KBM-7 (cell line): Measurements from ENCODE around the gene UCN3.
A peak's percentile ranks its signal among the peaks of the same experiment; 100 is the strongest.

Experiments
- DNase-seq: peaks from one replicate; pipeline ENCODE4 v3.0.0-alpha.2; 2015
- in situ Hi-C: fragments of 300-500 bp; cut with MboI; formaldehyde crosslinking; loops from 2 replicates; pipeline ENCODE4 v1.14.3; 2020; ENCODE audit warnings: low sequenced_read_pairs, low pct_unique_long_range_greater_than_20kb, mixed read lengths

UCN3 gene, protein sequence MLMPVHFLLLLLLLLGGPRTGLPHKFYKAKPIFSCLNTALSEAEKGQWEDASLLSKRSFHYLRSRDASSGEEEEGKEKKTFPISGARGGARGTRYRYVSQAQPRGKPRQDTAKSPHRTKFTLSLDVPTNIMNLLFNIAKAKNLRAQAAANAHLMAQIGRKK

DNA sequence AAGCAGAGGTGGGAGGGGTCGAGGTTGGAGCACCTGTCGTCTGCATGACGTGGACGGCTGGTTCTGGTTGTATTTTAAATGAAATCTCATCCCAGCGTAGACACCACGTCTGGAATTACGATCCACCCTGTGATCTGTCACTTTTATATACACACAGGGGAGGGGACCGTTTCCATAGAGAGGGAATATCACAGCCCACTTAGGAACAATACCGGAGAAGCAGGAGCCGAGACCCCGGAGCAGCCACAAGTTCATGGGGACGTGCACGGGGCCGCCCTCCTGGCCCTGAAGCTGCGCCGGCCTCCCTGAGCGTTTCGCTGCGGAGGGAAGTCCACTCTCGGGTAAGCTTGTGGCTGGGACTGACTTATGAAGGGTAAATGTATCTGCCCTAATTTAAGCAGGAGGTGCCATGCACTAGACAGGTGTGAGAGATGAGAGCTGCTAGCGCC is at the start of gene UCN3:
UCN3 (plus strand) TSS at position 77 of the 449 bp plus-strand sequence. CDS start 8,755 bp downstream, outside the sequence.
- no peak for DNase-seq
- in situ Hi-C loops = no loop called here

DNA sequence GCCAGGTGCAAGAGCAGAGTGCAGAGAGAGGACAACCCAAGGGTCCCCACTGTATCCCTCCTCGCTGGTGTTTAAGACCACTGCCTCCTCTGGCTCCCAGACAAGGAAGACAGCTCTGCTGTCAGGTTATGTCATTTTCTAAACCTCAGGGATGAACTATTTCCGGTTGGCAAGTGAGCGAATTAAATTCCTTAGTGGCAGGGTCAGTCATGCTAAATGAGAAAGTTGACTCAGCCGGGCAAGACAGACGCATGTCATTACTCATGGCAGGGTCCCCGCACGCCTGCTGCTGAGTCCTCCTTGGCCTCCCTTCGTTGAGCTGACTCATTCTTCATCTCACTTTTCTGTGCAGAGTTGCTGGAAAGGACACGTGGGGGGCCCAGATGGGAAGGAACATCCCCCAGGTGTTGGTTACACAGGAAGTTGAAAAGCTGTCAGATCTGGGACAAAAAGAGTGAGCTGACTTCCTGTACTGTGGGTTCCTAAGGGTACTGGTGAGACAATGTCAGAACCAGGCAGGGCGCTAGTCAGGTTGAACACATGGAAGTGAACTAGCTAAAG is 47.1 kb upstream of the UCN3 start:
- in situ Hi-C loops = no loop called here
- DNase-seq = peak; percentile 80

DNA sequence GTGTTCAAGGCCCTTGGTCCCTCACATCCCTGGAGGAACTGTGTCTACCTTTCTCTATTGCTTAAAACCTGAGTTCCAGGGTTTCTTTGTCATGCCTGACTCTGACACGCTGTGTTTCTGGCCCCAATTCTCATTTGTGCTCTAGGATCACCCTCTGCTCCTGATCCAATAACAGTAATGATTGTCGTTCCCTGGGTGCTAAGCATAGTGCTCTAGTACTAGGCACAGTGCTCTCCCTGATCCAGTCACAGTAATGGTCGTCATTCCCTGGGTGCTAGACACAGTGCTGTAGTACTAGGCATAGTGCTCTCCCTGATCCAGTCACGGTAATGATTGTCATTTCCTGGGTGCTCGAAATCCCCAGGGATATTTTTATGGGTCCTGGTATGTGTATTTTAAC is 46.6 kb upstream of the UCN3 start:
- DNase-seq = no peak
- in situ Hi-C loops = no loop called here

DNA sequence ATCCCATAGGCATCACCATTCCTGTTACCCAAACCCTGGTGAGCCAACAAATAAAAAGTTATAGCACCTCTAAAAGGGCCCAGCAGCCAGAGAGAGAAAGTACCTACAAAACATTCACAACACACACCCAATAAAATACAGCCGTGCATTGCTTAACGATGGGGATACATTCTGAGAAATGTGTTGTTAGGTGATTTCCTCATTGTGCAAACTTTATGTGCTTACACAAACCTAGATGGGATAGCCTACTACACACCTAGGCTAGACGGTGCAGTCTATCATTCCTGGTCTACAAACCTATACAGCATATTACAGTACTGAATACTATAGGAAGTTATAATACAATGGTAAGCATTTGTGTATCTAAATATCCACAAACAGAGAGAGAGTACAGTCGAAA is 44.9 kb upstream of the UCN3 start:
- in situ Hi-C loops = no loop called here
- DNase-seq = no peak

DNA sequence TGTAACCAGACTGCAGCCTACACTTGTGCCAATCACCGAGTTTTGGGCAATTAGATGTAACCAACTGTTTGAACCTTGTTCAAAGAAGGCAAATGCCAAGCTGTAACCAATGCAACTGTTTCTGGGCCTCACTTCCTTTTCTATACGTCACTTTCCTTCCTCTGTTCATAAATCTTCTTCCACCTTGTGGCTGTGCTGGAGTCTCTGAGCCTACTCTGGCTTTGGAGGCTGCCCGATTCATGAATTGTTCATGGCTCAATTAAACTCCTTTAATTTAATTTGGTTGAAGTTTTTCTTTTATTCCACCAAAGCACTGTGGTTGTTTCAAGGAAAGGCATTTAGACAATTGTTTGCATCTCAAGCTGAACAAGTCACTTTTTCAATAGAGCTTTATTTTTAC is 43.5 kb upstream of the UCN3 start:
- no peak for DNase-seq
- in situ Hi-C loops = no loop called here

DNA sequence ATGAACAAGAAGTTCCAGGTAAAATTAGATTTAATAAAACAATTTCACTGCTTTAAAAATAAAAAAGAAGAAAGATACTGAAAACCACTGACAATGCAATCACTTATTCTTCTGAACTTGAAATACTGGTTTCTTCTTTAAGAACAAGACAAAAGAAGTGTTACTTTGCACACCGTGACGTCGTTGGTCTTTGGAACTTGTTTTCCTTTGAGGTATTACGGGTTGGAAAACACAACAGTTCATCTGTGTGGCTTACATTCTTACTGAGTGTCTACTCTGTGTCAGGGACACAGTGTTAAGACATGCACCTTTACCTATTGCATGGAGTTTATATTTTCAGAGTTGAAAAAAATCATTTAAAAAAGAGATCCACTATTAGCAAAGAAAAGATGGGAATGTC is 41.3 kb upstream of the UCN3 start:
- in situ Hi-C loops = no loop called here
- DNase-seq = no peak

DNA sequence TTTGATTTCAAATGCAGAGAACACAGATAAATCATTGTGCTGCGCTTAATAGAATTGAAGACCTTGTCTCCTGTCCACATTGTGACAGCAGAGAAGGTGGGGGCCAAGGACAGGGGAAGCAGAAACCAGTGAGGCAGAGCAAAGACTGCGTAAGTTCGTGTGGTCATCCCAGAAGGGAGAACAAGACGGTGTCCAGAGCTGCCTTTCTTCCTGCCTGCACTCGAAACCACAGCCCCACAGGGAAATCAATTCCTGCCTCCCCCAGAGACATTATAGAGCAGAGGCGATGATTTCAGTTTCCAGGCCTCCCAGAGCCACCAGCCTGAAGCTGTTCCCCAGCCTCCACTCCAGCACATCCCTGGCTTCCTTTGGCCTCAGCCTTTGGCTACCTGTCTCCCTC is 39.7 kb upstream of the UCN3 start:
- in situ Hi-C loops = no loop called here
- DNase-seq = no peak

DNA sequence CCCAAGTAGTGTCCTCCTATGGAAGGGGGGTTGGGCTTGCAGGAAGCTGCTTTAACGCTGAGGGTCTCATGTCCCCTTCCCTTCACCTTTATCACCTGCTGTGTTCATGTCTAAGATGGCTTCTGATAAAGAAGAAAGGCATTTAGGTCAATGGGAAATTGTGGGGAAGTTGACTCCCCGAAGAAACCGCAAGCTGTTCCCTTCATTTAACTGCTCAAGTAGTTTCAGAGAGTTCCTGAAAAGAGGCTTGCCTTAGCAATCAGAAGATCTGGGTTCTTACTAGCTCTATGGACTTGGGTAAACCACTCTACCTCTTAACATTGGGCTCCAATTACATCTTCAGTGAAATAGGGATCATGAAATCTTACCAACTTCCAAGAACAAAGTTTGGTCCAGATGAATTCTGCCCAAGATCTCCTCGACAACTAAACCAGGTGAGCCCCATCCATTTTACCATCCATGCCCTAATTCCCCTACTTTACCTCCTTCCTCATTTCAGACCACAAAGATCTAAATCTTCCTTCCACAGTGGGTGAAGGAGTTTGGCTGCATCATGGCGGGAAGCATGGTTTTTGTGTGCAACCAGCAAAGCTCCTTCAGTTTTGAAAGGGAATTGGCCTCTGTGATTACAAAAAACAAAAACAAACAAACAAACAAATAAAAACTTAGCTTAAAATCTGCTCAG is 30.4 kb upstream of the UCN3 start:
- DNase-seq = peak; percentile 66
- in situ Hi-C loops = no loop called here

DNA sequence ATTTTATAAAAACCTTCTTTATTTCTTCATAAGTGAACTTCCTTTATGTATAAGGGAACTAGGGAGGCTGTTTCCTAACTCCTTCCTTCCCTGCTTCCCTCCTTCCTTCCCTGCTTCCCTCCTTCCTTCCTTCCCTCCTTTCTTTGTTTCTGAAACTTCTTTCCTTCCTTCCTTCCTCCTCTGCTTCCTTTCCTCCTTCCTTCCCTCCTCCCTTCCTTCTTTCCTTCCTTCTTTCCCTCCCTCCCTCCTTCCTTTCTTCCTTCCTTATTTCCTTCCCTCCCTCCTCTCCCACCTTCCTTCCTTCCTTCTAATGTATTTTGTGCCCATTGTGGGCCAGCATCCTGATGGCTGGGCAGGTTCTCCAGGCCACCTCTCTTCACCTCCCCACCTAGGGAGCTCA is 26.8 kb upstream of the UCN3 start:
- in situ Hi-C loops = no loop called here
- DNase-seq = no peak

DNA sequence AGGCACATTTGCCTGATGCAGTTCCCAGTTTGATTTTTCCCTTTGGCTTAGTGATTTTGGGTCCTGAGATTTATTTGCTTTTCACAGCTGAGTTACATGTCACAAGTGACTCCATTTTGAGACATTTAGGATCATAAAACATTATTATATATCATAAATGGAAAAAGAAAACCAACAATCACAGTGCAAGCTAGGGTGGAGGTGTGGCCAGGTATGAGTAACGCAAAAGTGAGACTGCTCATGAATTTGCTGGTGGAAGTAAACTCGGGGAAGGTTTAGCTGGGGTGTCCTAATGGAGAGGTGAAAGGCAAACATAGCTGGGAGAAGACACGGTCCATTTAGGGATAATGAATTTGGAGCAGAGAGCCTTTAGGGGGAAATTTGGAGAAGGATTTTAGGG is 21.7 kb upstream of the UCN3 start:
- in situ Hi-C loops = no loop called here

DNA sequence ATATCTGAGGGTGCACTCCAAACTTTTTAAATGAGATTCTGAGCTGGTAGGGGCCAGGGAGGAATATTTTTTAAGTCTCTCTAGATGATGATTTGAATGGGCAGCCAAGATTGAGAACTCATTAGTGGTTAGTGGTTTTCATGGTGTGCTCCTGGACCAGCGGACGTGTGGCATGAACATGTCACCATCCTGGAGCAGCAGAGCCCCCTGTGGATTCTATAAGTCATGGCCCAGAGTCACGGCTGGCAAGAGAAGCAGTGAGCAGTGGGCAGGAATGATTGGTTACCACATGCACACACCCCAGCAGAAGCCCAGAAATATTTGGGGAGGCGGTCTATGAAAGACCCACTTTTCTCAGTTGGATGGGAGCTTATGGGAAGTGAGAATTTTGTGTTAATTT is 21.2 kb upstream of the UCN3 start:
- in situ Hi-C loops = no loop called here
- DNase-seq = peak; percentile 42

More for the DNA sequence above, 21.7 kb upstream of the UCN3 start:
- DNase-seq = no peak

DNA sequence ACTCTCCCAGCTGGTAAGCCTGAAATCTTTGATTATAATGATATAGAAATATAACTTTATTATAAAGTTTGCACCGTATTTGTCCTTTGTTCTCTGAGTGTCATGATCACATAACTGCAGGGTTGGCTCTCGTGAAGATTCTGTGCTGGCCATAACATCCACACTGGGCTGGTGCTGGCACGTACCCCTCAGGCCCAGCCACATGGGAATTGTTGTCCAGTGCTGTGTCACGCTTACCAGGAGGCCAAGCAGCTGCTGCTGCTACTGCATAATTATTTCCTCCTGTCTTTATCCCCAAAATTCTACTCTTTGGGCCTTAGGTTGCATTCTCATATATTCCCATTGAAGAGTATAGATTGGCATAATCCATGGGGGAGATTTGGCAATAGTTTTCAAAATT is 20.8 kb upstream of the UCN3 start:
- in situ Hi-C loops = no loop called here
- no peak for DNase-seq

DNA sequence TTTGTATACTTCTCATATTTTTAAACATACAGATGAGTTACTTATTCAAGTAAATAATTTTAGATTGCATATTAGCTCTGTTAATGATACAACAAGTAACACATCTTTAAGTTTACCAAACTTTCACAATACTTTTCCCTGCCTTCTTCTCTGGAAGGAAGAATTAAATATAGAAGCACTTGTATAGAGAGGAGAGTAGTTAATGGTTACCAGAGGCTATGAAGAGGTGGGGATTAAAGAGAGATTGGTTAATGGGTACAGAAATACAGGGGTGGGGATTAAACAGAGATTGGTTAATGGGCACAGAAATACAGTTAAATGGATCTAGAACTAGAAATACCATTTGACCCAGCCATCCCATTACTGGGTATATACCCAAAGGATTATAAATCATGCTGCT is 20.0 kb upstream of the UCN3 start:
- DNase-seq = no peak
- in situ Hi-C loops = no loop called here

DNA sequence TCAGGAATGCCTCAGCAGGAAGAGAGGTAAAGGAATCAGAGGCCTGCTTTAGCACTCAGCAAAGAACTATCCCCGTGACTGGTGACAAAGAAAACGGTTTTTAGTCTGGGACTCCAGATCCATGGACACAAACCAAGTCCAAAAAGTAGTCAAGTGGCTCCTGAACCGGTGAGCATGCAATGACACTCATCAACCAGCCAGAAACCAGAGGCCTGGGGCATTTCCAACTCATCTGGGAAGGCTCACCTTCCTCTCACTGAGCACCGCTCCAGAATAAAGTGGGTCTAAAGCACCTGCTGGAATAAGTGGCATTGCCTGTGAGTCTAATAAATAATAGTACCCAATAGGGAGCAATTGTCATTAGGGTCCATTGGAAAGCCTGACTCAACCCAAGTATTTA is 17.9 kb upstream of the UCN3 start:
- no peak for DNase-seq
- in situ Hi-C loops = no loop called here

DNA sequence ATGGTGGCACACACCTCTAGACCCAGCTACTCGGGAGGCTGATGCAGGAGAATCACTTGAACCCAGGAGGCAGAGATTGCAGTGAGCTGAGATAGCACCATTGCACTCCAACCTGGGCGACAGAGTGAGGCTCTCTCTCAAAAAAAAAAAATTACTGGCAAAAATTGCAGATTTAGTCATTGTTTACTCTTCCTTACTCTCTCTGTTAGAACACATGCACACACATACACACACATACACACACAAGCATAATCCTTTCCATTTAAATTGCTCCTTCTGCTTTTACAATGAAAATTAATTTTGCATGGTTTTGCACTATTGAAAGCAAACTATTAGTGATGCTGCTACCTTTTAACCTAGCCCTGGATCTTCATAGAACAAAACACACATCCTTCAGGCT is 15.4 kb upstream of the UCN3 start:
- in situ Hi-C loops = no loop called here
- DNase-seq = no peak

DNA sequence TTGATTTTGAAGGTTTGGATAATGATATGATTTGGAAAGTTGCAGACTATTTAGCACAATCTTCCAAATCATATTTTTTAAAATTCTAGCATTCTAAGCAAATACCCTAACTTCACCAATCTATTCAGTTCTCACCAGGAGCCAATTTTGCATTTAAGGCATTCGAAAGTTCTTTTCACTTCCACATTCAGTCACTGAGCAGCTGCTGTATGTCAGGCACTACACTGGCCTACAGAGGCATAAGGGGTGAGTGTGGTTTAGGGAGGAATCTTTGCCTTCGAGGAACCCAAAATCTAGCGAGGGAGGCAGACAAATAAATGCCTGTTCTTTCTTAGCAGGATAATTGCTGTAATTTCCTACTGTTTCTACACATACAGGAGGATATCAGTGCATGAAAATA is 10.7 kb upstream of the UCN3 start:
- DNase-seq = no peak
- in situ Hi-C loops = no loop called here

DNA sequence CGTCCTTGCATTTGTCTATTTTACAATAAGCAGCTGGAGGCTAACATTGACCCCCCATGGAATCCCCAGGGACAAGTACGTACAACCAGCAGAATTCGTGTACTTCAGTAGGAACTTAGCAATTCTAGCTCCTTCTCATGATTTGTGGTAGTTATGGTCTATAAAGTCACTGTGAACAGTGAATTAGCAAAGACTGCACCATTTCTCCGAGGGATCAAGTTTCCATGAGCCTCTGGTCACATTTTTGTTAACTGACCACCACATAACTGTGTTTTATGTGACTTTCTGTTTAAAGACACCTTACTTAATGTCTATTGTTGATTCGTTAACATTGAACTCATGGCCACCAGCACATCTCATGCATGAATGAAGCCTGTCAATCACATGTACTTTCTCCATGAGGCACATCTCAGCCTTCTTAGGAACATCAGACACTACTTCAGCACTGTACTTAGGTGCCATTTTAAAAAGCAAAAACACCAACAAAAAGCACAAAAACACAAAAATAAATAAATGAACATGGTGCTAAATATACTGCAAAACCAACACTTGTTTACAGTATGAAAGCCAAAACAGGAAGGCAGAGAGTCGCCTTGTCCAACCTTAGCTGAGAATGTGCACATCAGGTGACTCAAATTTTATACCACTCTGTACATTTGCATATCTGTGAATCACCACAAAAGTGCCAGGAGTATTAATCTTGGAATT is 9.0 kb upstream of the UCN3 start:
- no peak for DNase-seq
- in situ Hi-C loops = no loop called here

DNA sequence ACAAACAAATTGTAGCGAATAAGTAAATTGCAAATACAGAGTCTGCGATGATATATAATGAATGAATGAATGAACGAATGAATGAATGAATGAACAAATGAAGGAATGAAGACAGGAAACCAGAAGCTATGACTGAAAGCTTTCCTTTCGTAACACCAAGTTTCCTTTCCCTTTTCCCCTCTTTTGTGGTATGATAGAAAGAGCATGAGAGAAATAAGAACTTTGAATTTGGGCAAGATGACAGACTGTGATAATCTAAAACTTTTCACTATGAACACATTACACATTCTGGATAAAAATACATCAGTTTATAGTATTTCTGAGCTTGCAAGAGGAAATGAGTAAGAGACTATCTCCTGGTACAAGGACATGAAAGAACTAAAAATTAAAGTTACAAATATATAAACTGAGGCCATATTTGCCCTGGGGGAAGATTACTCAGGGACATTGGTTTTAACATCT is 8.4 kb upstream of the UCN3 start:
- DNase-seq = no peak

DNA sequence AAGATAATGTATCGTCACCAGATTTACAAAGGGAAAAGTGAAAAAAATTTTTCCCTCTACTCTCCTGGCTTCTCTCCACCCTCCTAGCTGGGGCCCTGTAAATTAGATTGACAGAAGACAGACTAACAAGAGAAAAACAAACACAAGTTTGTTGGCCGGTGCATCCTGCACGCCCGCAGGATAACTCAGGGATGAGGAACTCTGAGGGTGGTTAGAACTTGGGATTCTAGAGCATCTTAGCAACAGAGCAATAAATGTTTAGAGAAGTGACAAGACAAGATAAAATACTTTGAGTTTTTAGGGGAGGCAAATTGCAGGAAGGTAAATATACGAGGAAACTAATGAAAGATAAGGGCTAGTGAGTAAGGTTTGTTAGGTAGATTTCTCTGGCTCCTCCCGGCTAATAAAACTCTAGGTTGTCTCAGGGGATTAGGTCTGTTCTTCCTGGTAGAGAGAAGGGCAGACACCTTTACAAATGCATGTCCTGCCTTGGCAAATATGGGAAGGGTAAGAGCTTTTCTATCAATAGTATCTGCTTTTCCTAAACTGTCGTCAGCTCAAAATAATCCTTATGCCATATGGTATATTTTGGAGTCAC is 4.3 kb upstream of the UCN3 start:
- in situ Hi-C loops = no loop called here
- DNase-seq = no peak

More for the DNA sequence above, 8.4 kb upstream of the UCN3 start:
- in situ Hi-C loops = no loop called here

DNA sequence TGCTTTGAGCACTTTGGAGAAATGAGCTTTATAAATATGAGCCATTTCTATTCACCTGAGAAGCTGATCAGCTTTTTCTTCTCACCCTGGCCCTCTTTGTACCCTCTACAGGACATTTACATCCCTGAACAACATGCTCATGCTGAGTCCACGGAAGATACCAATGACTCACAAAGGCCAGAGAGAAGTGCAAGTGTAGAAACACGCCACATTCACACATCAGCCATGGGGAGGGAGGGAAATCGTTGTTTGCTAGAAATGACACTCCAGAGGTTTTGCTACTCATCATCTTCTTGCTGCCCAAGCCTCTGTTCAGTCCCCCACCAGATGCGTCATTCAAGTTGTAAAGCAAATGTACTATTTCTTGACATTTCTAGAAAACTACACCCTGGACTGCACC is 2.8 kb upstream of the UCN3 start:
- in situ Hi-C loops = no loop called here
- no peak for DNase-seq
